ENCODE data around the gene SNX27.

The SNX27 gene

DNA sequence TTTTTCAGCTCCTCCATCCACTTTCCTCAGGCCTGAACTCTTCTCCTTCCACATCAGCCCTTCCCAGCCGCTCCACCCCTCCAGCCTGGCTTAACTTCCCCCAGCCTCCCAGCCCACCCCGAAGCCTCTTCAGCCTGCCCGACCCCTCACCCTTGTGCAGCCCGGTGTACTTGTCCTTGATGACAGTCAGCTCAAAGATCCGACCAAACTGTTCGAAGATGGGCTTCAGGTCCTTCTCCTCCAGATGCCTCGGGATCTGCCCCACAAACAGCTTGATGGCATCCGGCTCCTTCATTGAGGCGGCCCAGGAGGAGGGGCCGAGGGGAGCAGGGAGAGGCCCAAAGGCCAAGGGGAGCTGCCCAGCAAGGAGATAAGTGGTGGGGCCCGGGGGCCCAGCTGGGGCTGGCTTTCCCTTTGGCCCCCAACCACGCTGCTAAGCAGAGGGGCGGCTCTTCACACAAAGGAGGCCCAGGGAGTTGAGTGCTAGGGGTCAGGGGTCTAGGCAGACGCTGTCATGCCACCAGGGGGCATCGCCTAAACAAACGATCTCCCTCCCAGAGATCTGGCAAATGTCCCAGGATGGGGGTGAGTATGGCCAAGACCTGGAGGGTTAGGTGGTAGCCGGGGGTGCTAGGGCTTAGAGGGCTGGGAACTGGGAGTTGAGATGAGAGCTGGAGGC is 104.0 kb downstream of the SNX27 start:
- Histone ChIP-seq H3K4me1 (ENCODE audit: control insufficient read depth, low read length) (peaks cover 2% of the 10 kb centered on the region; the same call in 1 of the 2 replicates), H3K36me3 (ENCODE audit: control insufficient read depth, low read length) (no peaks in the 10 kb centered on the region), H3K79me2 (ENCODE audit: control insufficient read depth, low read length) (no peaks in the 10 kb centered on the region), H3K9me2 (replicated peaks; ENCODE audit: control insufficient read depth, low read length) (no peaks in the 10 kb centered on the region), H3K9me3 (ENCODE audit: control insufficient read depth, insufficient read depth, low read length) (no peaks in the 10 kb centered on the region), H3F3A (ENCODE audit: control insufficient read depth, insufficient read depth) (no peaks in the 10 kb centered on the region), H3K27me3 (ENCODE audit: control insufficient read depth, low read length) (peaks cover 52% of the 10 kb centered on the region), H3K4me3 (ENCODE audit: low read length) (no peak overlapping the region), H3K27ac (ENCODE audit: low read depth, low read length) (no peak overlapping the region), H3K4me2 (ENCODE audit: low read length) (no peak overlapping the region), H4K20me1 (ENCODE audit: control insufficient read depth, insufficient read depth, low read depth, low read length) (no peaks in the 10 kb centered on the region)
- peak; percentile 39 for TF ChIP-seq CTCF (IDR thresholded peaks at IDR 0.05; ENCODE audit: low read depth, low read length, poor library complexity, severe bottlenecking)
- no peak for TF ChIP-seq EZH2phosphoT487 (IDR thresholded peaks at IDR 0.05; ENCODE audit: borderline replicate concordance, low read length)

DNA sequence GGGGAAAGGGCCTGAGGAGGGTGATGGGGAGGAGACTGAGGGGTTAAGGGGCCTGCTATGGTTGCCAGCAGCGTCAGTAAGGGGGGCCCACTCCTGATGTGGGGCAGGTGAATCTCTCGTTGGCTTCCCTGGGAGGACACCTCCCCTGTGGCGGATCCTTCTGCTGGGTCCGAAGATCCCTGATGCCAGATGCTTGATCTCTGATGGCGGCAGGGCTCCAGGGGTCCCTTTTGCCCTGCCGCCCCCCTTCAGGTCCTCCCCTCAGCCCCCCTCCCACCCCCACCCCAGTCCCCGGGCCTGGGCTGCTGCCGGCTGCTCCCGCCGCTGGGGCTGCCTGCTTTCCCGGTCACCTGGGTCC is 104.5 kb downstream of the SNX27 start:
- no peaks in the 10 kb centered on the region for H3F3A ChIP-seq (ENCODE audit: control insufficient read depth, insufficient read depth)
- no peak overlapping the region for H3K4me2 ChIP-seq (ENCODE audit: low read length)
- H3K27ac ChIP-seq (ENCODE audit: low read depth, low read length): no peak overlapping the region
- no peaks in the 10 kb centered on the region for H3K9me3 ChIP-seq (ENCODE audit: control insufficient read depth, insufficient read depth, low read length)
- peaks cover 3% of the 10 kb centered on the region; the same call in 1 of the 2 replicates for H3K4me1 ChIP-seq (ENCODE audit: control insufficient read depth, low read length)
- H4K20me1 ChIP-seq (ENCODE audit: control insufficient read depth, insufficient read depth, low read depth, low read length): no peaks in the 10 kb centered on the region
- H3K27me3 ChIP-seq (ENCODE audit: control insufficient read depth, low read length): peaks cover 57% of the 10 kb centered on the region
- H3K36me3 ChIP-seq (ENCODE audit: control insufficient read depth, low read length): no peaks in the 10 kb centered on the region
- no peaks in the 10 kb centered on the region for H3K9me2 ChIP-seq (replicated peaks; ENCODE audit: control insufficient read depth, low read length)
- TF ChIP-seq EZH2phosphoT487 (IDR thresholded peaks at IDR 0.05; ENCODE audit: borderline replicate concordance, low read length) (no peak), CTCF (IDR thresholded peaks at IDR 0.05; ENCODE audit: low read depth, low read length, poor library complexity, severe bottlenecking) (no peak)
- no peak overlapping the region for H3K4me3 ChIP-seq (ENCODE audit: low read length)
- H3K79me2 ChIP-seq (ENCODE audit: control insufficient read depth, low read length): no peaks in the 10 kb centered on the region

GRCh38 chr1:151716771-151717631 is 105.2 kb downstream of the SNX27 start, which contains the start of gene CELF3:
Gene CELF3 (minus strand): TSS chr1:151716803. CDS start chr1:151716020, 783 bp downstream.
- peaks cover 60% of the 10 kb centered on the region for H3K27me3 ChIP-seq (ENCODE audit: control insufficient read depth, low read length)
- H3F3A ChIP-seq (ENCODE audit: control insufficient read depth, insufficient read depth): no peaks in the 10 kb centered on the region
- no peak for TF ChIP-seq EZH2phosphoT487 (IDR thresholded peaks at IDR 0.05; ENCODE audit: borderline replicate concordance, low read length)
- no peak for TF ChIP-seq CTCF (IDR thresholded peaks at IDR 0.05; ENCODE audit: low read depth, low read length, poor library complexity, severe bottlenecking)
- H3K27ac ChIP-seq (ENCODE audit: low read depth, low read length): no peak within 1 kb of the TSS
- H3K9me2 ChIP-seq (replicated peaks; ENCODE audit: control insufficient read depth, low read length): no peaks in the 10 kb centered on the region
- peak within 1 kb of the TSS; percentile 26; the same call in 1 of the 2 replicates for H3K4me2 ChIP-seq (ENCODE audit: low read length)
- no peaks in the 10 kb centered on the region for H3K36me3 ChIP-seq (ENCODE audit: control insufficient read depth, low read length)
- no peak within 1 kb of the TSS for H3K4me3 ChIP-seq (ENCODE audit: low read length)
- H3K9me3 ChIP-seq (ENCODE audit: control insufficient read depth, insufficient read depth, low read length): no peaks in the 10 kb centered on the region
- no peaks in the 10 kb centered on the region for H4K20me1 ChIP-seq (ENCODE audit: control insufficient read depth, insufficient read depth, low read depth, low read length)
- peaks cover 7% of the 10 kb centered on the region; the same call in 1 of the 2 replicates for H3K4me1 ChIP-seq (ENCODE audit: control insufficient read depth, low read length)
- H3K79me2 ChIP-seq (ENCODE audit: control insufficient read depth, low read length): no peaks in the 10 kb centered on the region

Data from DOHH2 (cell line).